B cell (primary cell): ENCODE data around the gene PPP1R7. TPM values are rescaled to one million over a fixed set of nuclear protein-coding genes. Genes with fewer than 3 reads are reported as not detected.

Experiments
- ATAC-seq: fragments of 200-7000 bp; cut with Tn5 transposase; one replicate; pipeline ENCODE4 v1.10.0; 2021; ENCODE audit warnings: low read depth, mild to moderate bottlenecking, moderate number of reproducible peaks, moderate library complexity
- CTCF ChIA-PET: fragments of 350-600 bp; sonication (Branson Sonifier 250); formaldehyde crosslinking; loops from one replicate; lab custom pipeline; 2021; ENCODE audit warnings: antibody characterized with exemption, inconsistent platforms; lab: Charles Lee
- POLR2A ChIA-PET: fragments of 350-600 bp; sonication (Branson Sonifier 250); formaldehyde crosslinking; loops from one replicate; lab custom pipeline; 2021; ENCODE audit warnings: antibody characterized with exemption; lab: Charles Lee
- DNase-seq: peaks from one replicate; pipeline ENCODE4 v3.0.0; 2013
- H2AFZ ChIP-seq: 2 replicates; pipeline ENCODE4 v1.6.1; 2012; ENCODE audit warnings: mild to moderate bottlenecking, low read depth, low read length; ENCODE audit not compliant: insufficient read depth, poor library complexity, severe bottlenecking
- H3K27ac ChIP-seq, 2 donors: 1 replicate in 1 of 2; 2 replicates in 1 of 2; pipeline ENCODE4 v1.5.1; 2012 to 2013; ENCODE audit warnings: low read length in 2 of 2, mild to moderate bottlenecking in 2 of 2, moderate library complexity in 1 of 2
- H3K27me3 ChIP-seq, 4 experiments: fragments of 200-600 bp in 1 of 4; sonication (generic) in 1 of 4; replicated peaks in 1 of 4; 1 replicate in 2 of 4; 2 replicates in 2 of 4; pipeline versions ENCODE4 v1.6.1 to v1.7.0; 2013 to 2016; ENCODE audit warnings: low read length in 3 of 4, mild to moderate bottlenecking in 2 of 4, mixed read lengths in 1 of 4, moderate library complexity in 1 of 4; ENCODE audit not compliant: insufficient read depth in 4 of 4, control insufficient read depth in 3 of 4; ENCODE audit errors: control extremely low read depth in 1 of 4
- H3K36me3 ChIP-seq, 2 experiments: replicated peaks in 1 of 2; 1 replicate in 1 of 2; 2 replicates in 1 of 2; pipeline versions ENCODE4 v1.6.1 to v1.7.1; 2013; ENCODE audit warnings: low read length in 1 of 2; ENCODE audit not compliant: insufficient read depth in 2 of 2, control insufficient read depth in 1 of 2; ENCODE audit errors: control extremely low read depth in 1 of 2, extremely low read depth in 1 of 2
- H3K4me1 ChIP-seq, 2 donors: fragments of 200-600 bp in 1 of 2; sonication (generic) in 1 of 2; 1 replicate in 1 of 2; 2 replicates in 1 of 2; pipeline versions ENCODE4 v1.5.1 to v1.6.1; 2013 to 2017; ENCODE audit warnings: low read length in 2 of 2; ENCODE audit not compliant: control insufficient read depth in 2 of 2, insufficient read depth in 2 of 2
- H3K4me2 ChIP-seq: replicated peaks from 2 replicates; pipeline ENCODE3; 2012; ENCODE audit warnings: mild to moderate bottlenecking, low read depth, low read length; ENCODE audit not compliant: poor library complexity, severe bottlenecking
- H3K4me3 ChIP-seq, 5 experiments: fragments of 200-600 bp in 1 of 5; sonication (generic) in 1 of 5; 1 replicate in 3 of 5; 2 replicates in 2 of 5; pipeline versions ENCODE4 v1.5.1 to v1.7.0; 2011 to 2016; ENCODE audit warnings: low read length in 4 of 5, mild to moderate bottlenecking in 4 of 5, low read depth in 2 of 5, control low read depth in 1 of 5, moderate library complexity in 1 of 5; ENCODE audit not compliant: insufficient read depth in 1 of 5; ENCODE audit errors: control extremely low read depth in 1 of 5, extremely low read depth in 1 of 5
- H3K79me2 ChIP-seq: fragments of 200-600 bp; sonication (generic); one replicate; pipeline ENCODE4 v1.6.0; 2016; ENCODE audit warnings: low read length; ENCODE audit not compliant: control insufficient read depth, insufficient read depth
- H3K9ac ChIP-seq: fragments of 200-600 bp; sonication (generic); 2 replicates; pipeline ENCODE4 v1.6.1; 2017; ENCODE audit warnings: mild to moderate bottlenecking, low read length, moderate library complexity
- H3K9me3 ChIP-seq, 3 donors: one replicate each; pipeline versions ENCODE4 v1.6.1 to v1.7.1; 2013; ENCODE audit warnings: low read length in 2 of 3; ENCODE audit not compliant: control insufficient read depth in 2 of 3, insufficient read depth in 1 of 3; ENCODE audit errors: control extremely low read depth in 1 of 3
- H4K20me1 ChIP-seq: 2 replicates; pipeline ENCODE4 v1.6.0; 2012; ENCODE audit warnings: mild to moderate bottlenecking, low read length; ENCODE audit not compliant: insufficient read depth, control insufficient read depth, poor library complexity, severe bottlenecking
- H3K27ac Mint-ChIP-seq: one replicate; pipeline ENCODE4 v1.8.0; 2021; ENCODE audit warnings: mixed read lengths
- H3K27me3 Mint-ChIP-seq: one replicate; pipeline ENCODE4 v1.8.0; 2021; ENCODE audit warnings: mixed read lengths
- H3K4me1 Mint-ChIP-seq: one replicate; pipeline ENCODE4 v1.8.0; 2021; ENCODE audit warnings: mixed read lengths
- H3K4me3 Mint-ChIP-seq: one replicate; pipeline ENCODE4 v1.8.0; 2021; ENCODE audit warnings: mixed read lengths
- H3K9me3 Mint-ChIP-seq: one replicate; pipeline ENCODE4 v1.8.0; 2022; ENCODE audit warnings: mixed read lengths; ENCODE audit not compliant: insufficient read depth
- CTCF ChIP-seq: fragments of 200-600 bp; IDR thresholded peaks from one replicate; pipeline ENCODE4 v1.8.0; 2022; ENCODE audit warnings: antibody characterized with exemption, mild to moderate bottlenecking
- EZH2 ChIP-seq: IDR thresholded peaks from 2 replicates; pipeline ENCODE4 v1.6.1; 2012; ENCODE audit warnings: borderline replicate concordance, low read depth, mild to moderate bottlenecking, moderate library complexity, low read length; ENCODE audit not compliant: insufficient read depth, poor library complexity, severe bottlenecking
- WGBS: methylation state at CpG from one replicate; pipeline ENCODE4 v1.1.5; 2013; ENCODE audit warnings: missing lambda C conversion rate; ENCODE audit not compliant: insufficient coverage; 5-methylcytosine and 5-hydroxymethylcytosine counted together
- intact Hi-C: fragments of 100-400 bp; cut with micrococcal nuclease; formaldehyde crosslinking; loops from one replicate; pipeline ENCODE4 v1.10.0; 2022
- polyA plus RNA-seq: library from polyadenylated mRNA; depleted of rRNA; stranded (reverse); fragments of >200 nt; gene quantifications from 2 replicates; pipeline ENCODE4 v1.2.3, GENCODE V29; 2012
- total RNA-seq, 2 donors: library from RNA; stranded (reverse); fragments of 120-200 nt in 1 of 2; gene quantifications; 1 replicate in 1 of 2; 2 replicates in 1 of 2; pipeline versions ENCODE4 v1.2.3 to v1.2.4, GENCODE V29; 2013 to 2022

Gene PPP1R7
- total and polyA plus RNA-seq, 2 donors (not counting 1 experiment from before 2014, with no cell fraction given), result 37.7 to 50.9 TPM

GRCh38 chr2:241202681-241203080, 52.4 kb downstream of the PPP1R7 start:
- no peaks in the 10 kb centered on the region for H3K79me2 ChIP-seq
- H3K4me1 Mint-ChIP-seq, result no peaks in the 10 kb centered on the region
- ATAC-seq (no peak), DNase-seq (no peak)
- no peak overlapping the region for H3K27ac ChIP-seq
- H3K27ac Mint-ChIP-seq, result no peak overlapping the region
- TF ChIP-seq CTCF (no peak), EZH2 (no peak)
- intact Hi-C loops, result no loop called here
- no peaks in the 10 kb centered on the region for H3K9me3 ChIP-seq
- no peak overlapping the region for H3K4me3 ChIP-seq
- H3K36me3 ChIP-seq, result no peaks in the 10 kb centered on the region
- ChIA-PET POLR2A (no interaction called here), CTCF (no interaction called here)
- no peak overlapping the region for H3K9ac ChIP-seq
- H4K20me1 ChIP-seq, result no peaks in the 10 kb centered on the region
- H3K4me3 Mint-ChIP-seq, result no peak overlapping the region
- 88% methylated on average over 8 of the region's 9 CpGs for WGBS
- H3K27me3 ChIP-seq, result no peaks in the 10 kb centered on the region
- no peaks in the 10 kb centered on the region for H3K4me1 ChIP-seq
- no peaks in the 10 kb centered on the region for H3K27me3 Mint-ChIP-seq
- no peak overlapping the region for H3K4me2 ChIP-seq
- H2AFZ ChIP-seq, result no peak overlapping the region
- no peaks in the 10 kb centered on the region for H3K9me3 Mint-ChIP-seq

GRCh38 chr2:241203218-241204009, 53.1 kb downstream of the PPP1R7 start:
- Histone ChIP-seq H4K20me1 (no peaks in the 10 kb centered on the region), H3K4me1 (no peaks in the 10 kb centered on the region), H3K9ac (no peak overlapping the region), H3K9me3 (no peaks in the 10 kb centered on the region), H3K79me2 (no peaks in the 10 kb centered on the region), H2AFZ (no peak overlapping the region), H3K27me3 (no peaks in the 10 kb centered on the region), H3K4me2 (no peak overlapping the region), H3K36me3 (no peaks in the 10 kb centered on the region), H3K27ac (no peak overlapping the region), H3K4me3 (no peak overlapping the region)
- no peaks in the 10 kb centered on the region for H3K9me3 Mint-ChIP-seq
- H3K4me3 Mint-ChIP-seq, result no peak overlapping the region
- no peaks in the 10 kb centered on the region for H3K27me3 Mint-ChIP-seq
- CTCF ChIA-PET, result no interaction called here
- ATAC-seq, result no peak
- POLR2A ChIA-PET, result interaction anchor here (0.6 kb wide), 1 partner anchor 70 kb away, joined by 7 read pairs; no protein-coding TSS in a partner anchor
- intact Hi-C loops, result no loop called here
- TF ChIP-seq CTCF (no peak), EZH2 (no peak)
- WGBS, result 97% methylated on average over 27 of the region's 27 CpGs
- H3K27ac Mint-ChIP-seq, result no peak overlapping the region
- no peak for DNase-seq
- no peaks in the 10 kb centered on the region for H3K4me1 Mint-ChIP-seq
